Measurements from ENCODE around the gene MAN1C1. TPM values are rescaled to one million over a fixed set of nuclear protein-coding genes. Genes with fewer than 3 reads are reported as not detected.

MAN1C1 gene
- total RNA-seq, 2 donors from 2014 or later, result 8.8 to 15.3 TPM

DNA sequence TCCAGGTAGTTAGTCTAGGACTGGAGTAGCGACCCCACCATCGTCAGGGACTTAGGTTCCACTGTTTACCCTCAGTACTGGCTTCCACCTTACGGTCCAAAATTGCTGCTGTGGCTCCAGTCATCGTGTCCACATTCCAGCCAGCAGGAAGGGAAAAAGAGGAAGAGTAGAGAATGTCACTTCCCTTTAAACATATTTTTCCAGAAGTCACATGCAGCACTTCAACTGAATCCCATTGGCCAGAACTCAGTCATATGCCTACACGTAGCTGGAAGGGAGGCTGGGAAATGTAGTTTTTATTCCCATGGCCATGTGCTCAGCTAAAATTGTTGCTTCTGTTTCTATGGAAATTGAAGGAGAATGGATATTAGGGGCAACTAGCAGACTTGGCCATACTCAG, 99.3 kb downstream of the MAN1C1 start:
- DNase-seq (ENCODE audit: low spot score in 2 of 2) (no peak), ATAC-seq (no peak)
- H3K36me3 Mint-ChIP-seq, result peaks cover 0 to 15% of the 10 kb centered on the region in 2 donors
- H3K9me3 Mint-ChIP-seq, result peaks cover 4 to 11% of the 10 kb centered on the region in 2 donors
- no peak overlapping the region for H3K27ac Mint-ChIP-seq

DNA sequence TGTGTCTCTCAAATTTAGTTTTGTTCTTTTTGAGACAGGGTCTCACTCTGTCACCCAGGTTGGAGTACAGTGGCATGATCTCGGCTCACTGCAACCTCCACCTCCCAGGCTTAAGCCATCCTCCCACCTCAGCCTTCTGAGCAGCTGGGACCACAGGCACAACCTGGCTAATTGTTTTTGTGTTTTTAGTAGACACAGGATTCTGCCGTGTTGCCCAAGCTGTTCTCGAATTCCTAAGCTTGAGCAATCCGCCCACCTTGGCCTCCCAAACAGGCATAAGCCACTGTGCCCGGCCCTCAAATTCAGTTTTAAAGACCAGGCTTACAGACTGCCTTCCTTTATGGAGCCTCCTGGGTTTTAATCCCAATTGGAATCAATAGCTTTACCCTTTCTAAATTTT, 99.7 kb downstream of the MAN1C1 start:
- H3K27ac Mint-ChIP-seq, result no peak overlapping the region
- no peak for ATAC-seq
- no peak for DNase-seq (ENCODE audit: low spot score in 2 of 2)
- peaks cover 0 to 15% of the 10 kb centered on the region in 2 donors for H3K36me3 Mint-ChIP-seq
- peaks cover 4 to 11% of the 10 kb centered on the region in 2 donors for H3K9me3 Mint-ChIP-seq

DNA sequence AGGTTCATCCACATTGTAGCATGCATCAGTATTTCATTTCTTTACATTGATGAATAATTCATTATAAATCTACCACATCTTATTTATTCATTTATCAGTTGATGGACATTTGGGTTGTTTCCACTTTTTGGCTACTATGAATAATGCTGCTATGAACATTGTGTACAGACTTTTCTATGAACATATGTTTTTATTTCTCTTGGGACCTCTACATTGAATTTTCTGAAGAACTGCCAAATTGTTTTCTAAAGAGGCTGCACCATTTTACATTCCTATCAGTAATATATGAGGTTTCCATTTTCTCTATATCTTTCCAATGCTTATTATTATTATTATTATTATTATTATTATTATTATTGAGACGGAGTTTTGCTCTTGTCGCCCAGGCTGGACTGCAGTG, 102.1 kb downstream of the MAN1C1 start:
- Mint-ChIP-seq H3K36me3 (peaks cover 0 to 15% of the 10 kb centered on the region in 2 donors), H3K9me3 (peaks cover 4 to 11% of the 10 kb centered on the region in 2 donors), H3K27ac (no peak overlapping the region)
- ATAC-seq, result no peak
- DNase-seq (ENCODE audit: low spot score in 2 of 2), result no peak

DNA sequence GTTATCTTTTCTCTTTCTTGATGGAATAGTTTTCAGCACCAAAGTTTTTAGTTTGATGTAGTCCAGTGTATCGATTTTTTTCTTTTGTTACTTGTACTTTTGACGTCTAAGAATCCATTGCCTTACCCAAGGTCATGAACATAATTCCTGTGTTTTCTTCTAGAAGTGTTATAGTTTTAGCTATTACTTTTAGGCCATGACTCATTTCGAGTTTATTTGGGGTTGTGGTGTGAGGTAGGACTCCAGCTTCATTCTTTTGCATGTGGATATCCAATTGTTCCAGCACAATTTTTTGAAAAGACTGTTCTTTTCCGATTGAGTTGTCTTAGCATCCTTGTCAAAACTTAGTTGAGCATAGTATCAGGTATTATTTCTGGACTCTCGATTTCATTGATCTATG, 104.0 kb downstream of the MAN1C1 start:
- no peak for ATAC-seq
- peaks cover 4 to 11% of the 10 kb centered on the region in 2 donors for H3K9me3 Mint-ChIP-seq
- H3K36me3 Mint-ChIP-seq, result peaks cover 0 to 13% of the 10 kb centered on the region in 2 donors

DNA sequence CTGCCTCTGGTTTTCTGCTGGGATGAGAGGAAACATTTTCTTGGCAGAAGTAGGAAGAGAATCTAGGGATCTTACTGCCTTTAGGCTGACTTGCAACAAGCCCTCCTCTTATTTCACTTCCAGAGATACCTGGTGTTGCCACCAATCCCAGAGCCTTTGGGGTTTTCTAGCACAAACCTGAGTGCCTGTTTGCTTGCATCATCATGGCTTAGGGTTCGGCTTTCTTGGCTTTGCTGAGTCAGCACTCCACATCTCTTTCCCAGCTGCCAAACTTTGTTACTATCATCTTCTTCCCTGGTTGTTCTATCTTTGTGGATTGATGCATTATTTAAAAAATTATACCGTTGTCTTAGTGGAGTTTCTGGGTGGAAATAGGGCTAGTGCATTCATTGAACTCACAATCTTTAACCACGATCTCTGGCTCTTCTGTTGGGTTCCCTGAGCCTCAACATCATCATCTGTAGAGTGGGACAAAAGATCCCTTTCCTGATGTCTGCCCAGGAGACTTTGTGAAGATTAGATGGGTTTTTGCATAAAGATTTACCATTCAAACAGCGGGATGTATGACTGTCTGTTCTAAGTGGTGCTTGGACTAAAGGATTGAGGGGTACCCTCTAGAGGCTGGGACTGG, 106.8 kb downstream of the MAN1C1 start:
- ATAC-seq, result no peak

More for the DNA sequence above, 104.0 kb downstream of the MAN1C1 start:
- no peak overlapping the region for H3K27ac Mint-ChIP-seq
- DNase-seq (ENCODE audit: low spot score in 2 of 2), result no peak

DNA sequence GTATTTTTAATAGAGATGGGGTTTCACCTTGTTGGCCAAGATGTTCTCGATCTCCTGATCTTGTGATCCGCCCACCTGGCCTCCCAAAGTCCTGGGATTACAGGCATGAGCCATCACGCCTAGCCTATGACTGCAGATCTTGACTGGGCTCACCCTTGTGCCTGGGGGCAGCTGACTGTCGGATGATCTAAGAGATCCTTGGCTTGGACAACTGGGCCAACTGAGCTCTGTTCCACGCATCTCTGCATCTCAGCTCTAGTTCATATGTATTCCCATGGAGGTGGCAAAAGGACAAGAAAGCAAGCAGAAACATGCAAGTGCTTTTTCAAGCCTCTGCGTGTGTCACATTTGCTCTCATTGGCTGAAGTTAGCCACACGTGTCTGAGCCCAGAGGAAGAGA, 107.6 kb downstream of the MAN1C1 start:
- H3K9me3 Mint-ChIP-seq, result no peaks in the 10 kb centered on the region
- no peak for DNase-seq (ENCODE audit: low spot score in 2 of 2)
- H3K27ac Mint-ChIP-seq, result no peak overlapping the region
- no peak for ATAC-seq
- peaks cover 0 to 3% of the 10 kb centered on the region in 2 donors for H3K36me3 Mint-ChIP-seq

More for the DNA sequence above, 106.8 kb downstream of the MAN1C1 start:
- DNase-seq (ENCODE audit: low spot score in 2 of 2), result no peak
- peaks cover 0 to 2% of the 10 kb centered on the region in 2 donors for H3K36me3 Mint-ChIP-seq
- no peak overlapping the region for H3K27ac Mint-ChIP-seq
- H3K9me3 Mint-ChIP-seq, result peaks cover 0 to 3% of the 10 kb centered on the region in 2 donors

DNA sequence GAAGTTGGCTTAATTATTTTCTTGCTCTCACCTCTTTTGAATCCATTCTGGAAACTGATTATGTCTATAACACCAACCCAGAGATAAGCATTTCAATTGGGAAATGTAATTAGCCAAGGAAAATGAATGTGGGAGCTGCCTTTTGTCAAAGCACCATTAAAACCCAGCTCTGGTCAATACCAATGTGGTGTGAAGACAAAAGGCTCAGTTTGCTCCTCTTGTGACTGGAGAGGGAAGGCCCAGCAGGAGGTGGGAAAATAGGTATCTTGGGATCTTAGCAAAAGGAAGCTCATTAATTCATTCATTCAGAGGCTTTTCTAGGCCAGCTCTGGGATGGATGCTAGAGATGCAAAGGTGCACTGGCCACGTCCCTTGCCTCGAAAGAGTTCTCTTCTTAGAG, 108.4 kb downstream of the MAN1C1 start:
- Mint-ChIP-seq H3K36me3 (peaks cover 0 to 5% of the 10 kb centered on the region in 2 donors), H3K9me3 (no peaks in the 10 kb centered on the region), H3K27ac (no peak overlapping the region)
- ATAC-seq (no peak), DNase-seq (ENCODE audit: low spot score in 2 of 2) (no peak)

DNA sequence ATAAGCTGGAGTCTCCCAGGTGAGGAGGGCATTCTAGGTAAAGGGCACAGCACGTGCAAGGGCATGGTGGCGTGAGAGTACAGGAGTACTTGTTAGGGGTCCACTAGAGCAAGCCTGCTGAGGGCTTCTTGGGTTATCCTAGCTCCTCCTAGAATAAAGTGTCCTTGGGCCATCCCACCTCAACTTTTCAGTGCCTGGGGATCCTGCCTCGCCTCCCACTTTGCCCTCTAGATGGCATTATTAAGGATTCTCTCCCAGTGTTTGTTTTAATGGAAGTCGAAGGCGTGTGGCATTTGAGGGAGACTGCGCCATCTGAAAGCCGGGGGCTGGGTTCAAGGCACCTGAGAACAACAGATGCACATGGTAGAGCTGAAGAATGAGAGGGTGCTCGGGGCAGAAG, 108.9 kb downstream of the MAN1C1 start:
- Mint-ChIP-seq H3K27ac (no peak overlapping the region), H3K9me3 (no peaks in the 10 kb centered on the region), H3K36me3 (peaks cover 0 to 5% of the 10 kb centered on the region in 2 donors)
- DNase-seq (ENCODE audit: low spot score in 2 of 2) (no peak), ATAC-seq (no peak)

DNA sequence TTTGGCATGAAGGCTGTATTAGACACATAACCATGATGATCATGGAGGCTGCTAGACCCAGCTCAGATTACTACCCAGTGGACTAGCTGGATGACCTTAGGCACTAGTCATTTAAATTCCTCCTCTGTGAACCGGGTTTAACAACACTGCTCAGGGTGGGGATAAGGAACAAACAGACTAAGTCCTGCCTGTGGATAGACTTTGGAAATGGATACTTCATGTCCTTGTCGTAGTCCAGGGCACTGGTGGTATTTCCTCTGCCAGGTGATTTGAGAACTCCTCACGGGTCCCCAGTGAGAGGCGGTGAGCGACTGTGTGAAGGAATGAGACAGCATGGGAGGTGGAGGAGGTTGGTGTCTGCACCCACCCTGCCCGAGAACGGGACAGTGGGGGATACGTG, 110.5 kb downstream of the MAN1C1 start:
- Mint-ChIP-seq H3K9me3 (no peaks in the 10 kb centered on the region), H3K27ac (no peak overlapping the region), H3K36me3 (peaks cover 0 to 5% of the 10 kb centered on the region in 2 donors)
- ATAC-seq (no peak), DNase-seq (ENCODE audit: low spot score in 2 of 2) (no peak)

DNA sequence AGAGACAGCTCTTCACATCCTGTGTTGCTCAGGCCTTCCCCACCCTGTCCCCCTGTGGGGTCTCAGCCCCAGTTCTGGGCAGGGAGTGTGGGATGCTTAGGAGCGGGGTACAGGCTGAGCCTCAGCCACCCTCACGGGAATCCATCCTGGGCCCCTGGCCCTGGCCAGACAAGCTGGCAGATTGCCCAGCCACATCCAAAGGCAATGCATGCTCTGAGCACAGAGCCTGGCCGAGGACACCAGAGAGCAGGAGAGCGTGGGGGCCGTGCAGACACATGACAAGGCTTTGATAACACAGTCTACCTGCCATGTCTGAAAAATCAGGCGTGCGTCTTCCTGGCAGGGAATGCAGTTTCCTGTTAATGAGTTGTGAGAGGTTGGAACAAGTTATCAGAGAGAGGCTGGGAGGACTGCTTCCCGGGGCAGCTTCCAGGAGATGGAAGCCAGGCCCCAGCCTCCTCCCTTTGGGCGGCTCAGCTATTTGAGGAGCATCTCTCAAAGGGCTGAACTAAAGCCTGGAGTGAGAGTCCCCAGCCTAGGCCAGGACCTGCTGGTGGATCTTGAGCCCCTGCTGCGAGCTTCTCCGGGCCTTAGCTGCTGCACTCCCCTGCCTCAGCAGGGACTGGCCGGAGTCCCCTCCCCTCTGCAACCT, 111.2 kb downstream of the MAN1C1 start:
- Mint-ChIP-seq H3K27ac (no peak overlapping the region), H3K9me3 (no peaks in the 10 kb centered on the region), H3K36me3 (peaks cover 0 to 5% of the 10 kb centered on the region in 2 donors)
- DNase-seq (ENCODE audit: low spot score in 2 of 2), result no peak
- ATAC-seq, result no peak

DNA sequence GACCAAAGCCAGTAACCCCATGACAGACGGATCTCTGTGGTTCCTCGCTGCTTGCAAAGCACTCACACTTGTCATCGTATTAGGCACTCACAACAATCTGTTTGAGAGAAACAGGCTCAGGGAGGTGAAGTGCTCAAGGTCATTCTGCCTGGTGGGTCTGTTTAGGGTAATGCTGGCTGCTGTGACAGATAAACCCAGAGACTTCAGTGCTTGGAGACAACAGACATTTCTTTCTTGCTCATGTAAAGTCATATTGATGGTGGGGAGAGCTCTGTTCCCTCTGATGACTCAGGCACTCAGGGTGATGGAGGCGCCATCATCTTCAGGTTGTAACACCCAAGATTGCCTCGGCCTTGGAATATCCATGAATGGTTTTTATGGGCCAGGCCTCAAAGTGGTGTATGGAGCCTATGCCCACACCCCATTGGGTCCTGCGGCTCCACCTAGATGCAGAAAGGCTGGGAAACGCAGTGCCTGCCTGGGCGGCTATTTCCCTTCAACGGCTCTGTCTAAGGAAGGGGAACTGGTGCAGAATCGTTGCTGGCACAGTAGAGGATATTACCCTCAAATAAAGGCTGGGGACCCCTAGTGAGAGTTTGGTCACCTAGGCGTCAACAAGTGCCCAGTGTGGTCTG, 111.8 kb downstream of the MAN1C1 start:
- no peaks in the 10 kb centered on the region for H3K9me3 Mint-ChIP-seq
- H3K36me3 Mint-ChIP-seq, result peaks cover 0 to 5% of the 10 kb centered on the region in 2 donors
- DNase-seq (ENCODE audit: low spot score in 2 of 2), result no peak
- no peak for ATAC-seq
- H3K27ac Mint-ChIP-seq, result no peak overlapping the region

DNA sequence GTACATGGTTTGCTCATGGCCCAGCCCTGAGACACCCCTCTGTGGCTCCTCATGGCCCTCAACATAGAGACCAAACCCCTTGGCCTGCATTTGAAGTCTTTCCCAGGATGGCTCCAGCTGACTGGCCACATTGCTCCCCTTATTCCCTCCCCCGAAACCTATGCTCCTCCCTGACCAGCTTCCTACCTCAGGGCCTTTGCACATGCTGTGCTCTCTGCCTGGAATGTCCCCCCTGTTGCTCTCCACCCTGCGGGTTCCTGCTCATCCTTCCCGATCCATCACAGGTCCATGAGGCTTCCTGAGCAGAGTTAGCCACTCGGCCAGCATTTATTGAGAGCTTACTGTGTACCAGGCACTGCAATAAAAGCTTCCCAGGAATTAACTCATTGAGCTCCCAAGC, 112.5 kb downstream of the MAN1C1 start:
- no peaks in the 10 kb centered on the region for H3K9me3 Mint-ChIP-seq
- ATAC-seq, result no peak

DNA sequence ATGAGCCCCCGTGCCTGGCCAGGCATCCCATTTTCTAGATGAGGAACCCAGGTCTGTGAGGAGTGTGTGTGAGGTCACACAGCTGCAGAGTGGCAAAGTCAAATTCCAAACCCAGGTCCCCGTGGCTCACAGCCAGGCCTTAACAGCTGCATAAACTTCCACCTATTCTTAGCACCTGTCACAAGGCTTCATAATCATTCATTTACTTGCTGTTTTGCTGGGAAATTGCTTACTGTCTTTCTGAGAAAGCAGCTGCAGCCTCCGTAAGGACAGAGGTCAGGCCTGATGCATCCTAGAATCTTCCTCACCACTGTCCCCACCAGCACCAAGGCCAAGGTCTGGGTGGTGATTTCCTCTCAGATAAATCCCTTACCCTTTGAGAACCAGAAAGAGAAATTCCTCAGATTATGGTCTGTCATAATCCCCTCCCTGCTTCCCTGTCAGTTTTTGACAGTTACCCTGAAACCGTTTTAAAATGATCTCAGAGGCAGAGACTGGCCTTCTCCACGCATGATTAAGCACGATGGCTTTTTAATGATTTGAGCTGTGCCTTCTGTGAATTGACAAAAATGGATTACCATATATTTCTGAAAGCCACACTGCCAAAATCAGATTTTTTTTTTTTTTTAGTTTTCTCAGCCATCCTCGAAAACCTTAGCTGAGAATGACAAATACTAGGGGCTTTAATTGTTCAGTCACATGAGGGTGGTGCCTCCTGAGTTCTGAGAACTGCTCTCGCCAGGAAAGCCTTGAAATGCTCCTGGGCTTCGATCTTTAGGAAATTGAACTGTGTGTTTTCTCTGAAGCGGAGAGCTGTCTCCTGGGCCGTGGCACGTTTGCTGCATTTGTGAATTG, 113.4 kb downstream of the MAN1C1 start:
- H3K9me3 Mint-ChIP-seq, result no peaks in the 10 kb centered on the region
- DNase-seq (ENCODE audit: low spot score in 2 of 2), result no peak
- H3K27ac Mint-ChIP-seq, result peak overlapping the region; percentile 36 to 72
- peaks cover 0 to 5% of the 10 kb centered on the region in 2 donors for H3K36me3 Mint-ChIP-seq
- ATAC-seq, result peak; percentile 1 to 32

More for the DNA sequence above, 112.5 kb downstream of the MAN1C1 start:
- Mint-ChIP-seq H3K36me3 (peaks cover 0 to 5% of the 10 kb centered on the region in 2 donors), H3K27ac (no peak overlapping the region)
- no peak for DNase-seq (ENCODE audit: low spot score in 2 of 2)

DNA sequence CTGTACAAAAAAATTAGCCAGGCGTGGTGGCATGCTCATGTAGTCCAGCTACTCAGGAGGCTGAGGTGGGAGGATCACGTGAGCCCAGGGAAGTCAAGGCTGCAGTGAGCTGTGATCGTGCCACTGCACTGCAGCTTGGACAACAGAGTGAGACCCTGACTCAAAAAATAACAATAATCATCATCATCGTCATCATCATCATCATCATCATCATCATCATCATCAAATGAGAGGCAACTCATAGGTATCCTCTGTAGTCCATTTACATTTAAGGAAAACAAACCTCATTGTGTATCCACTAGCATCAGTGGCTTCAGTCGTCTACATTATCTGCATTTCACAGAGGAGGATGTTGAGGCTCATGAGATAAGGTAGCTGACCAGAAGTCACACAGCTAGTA, 114.6 kb downstream of the MAN1C1 start:
- no peak for ATAC-seq
- Mint-ChIP-seq H3K36me3 (peaks cover 0 to 5% of the 10 kb centered on the region in 2 donors), H3K9me3 (no peaks in the 10 kb centered on the region), H3K27ac (peak overlapping the region in 1 of 2 donors; percentile 72)
- DNase-seq (ENCODE audit: low spot score in 2 of 2), result no peak

DNA sequence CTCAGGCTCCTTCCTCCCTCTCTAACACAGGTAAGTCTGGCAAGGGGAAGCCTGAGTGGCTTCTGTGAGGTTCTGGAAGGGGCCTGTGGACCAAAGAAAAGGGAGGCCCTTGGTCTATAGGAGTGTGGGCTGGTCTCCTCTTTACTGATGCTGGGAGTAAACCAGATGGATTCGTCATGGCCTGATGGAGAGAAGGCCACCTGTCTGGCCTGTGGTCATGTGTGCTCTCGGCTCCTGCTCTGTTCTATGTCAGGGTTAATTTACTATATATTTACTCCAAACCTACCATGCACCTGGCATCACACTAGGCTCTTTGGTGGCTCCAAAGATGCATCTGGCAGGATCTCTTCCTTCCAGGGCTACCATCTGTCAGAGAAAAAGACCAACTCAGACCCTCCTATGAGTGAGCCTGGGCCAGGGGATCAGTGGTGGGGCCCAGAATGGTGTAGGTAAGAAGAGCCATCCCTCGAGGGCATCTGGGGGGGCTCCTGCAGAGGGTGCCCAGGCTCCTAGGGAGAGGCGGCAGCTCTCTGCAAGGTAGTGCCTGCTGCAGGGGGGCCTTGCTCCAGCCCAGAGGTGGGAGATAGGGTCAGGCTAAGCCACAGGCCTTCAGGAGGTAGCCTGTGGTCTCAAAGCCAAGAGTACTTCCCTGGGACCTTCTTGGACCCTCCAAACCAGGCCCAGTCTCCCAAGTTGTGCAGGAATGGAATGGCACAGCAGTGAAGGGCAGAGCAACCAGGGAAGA, 115.2 kb downstream of the MAN1C1 start:
- H3K9me3 Mint-ChIP-seq, result no peaks in the 10 kb centered on the region
- H3K27ac Mint-ChIP-seq, result no peak overlapping the region
- ATAC-seq (no peak), DNase-seq (ENCODE audit: low spot score in 2 of 2) (no peak)
- peaks cover 0 to 5% of the 10 kb centered on the region in 2 donors for H3K36me3 Mint-ChIP-seq

DNA sequence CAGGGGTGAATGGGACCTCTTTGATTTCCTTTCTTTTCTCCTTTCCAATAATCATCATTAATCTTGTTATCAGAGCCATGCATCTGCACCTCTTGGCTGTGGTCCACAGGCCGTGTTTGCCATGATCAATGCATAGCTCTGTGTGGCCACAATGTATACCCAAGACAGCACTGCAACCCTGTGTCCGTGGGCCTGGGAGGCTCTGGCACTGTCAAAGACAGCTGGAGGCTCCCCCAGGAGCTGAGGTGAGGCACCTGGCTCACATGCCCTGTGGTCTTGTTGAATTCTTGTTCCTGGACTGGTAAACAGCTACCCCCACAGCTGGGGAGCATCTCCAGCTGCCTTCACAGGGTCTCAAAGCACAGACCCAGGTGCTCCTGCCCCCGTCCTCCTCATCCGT, 116.2 kb downstream of the MAN1C1 start:
- H3K36me3 Mint-ChIP-seq, result peaks cover 4 to 5% of the 10 kb centered on the region in 2 donors
- no peak overlapping the region for H3K27ac Mint-ChIP-seq
- DNase-seq (ENCODE audit: low spot score in 2 of 2) (no peak), ATAC-seq (no peak)
- no peaks in the 10 kb centered on the region for H3K9me3 Mint-ChIP-seq

Data from activated naive CD4-positive, alpha-beta T cell treated with anti-CD3 and anti-CD28 coated beads, Interleukin-2, amount 50 U/mL, for 72 hours (primary cell).